GM21723 (cell line): ENCODE data around the gene CENPP.
"Not testable (repeated sequence)": the region's sequence is repeated elsewhere in the genome, so short reads cannot be mapped to it uniquely, and the experiment has no call there.

Experiments used
- ATAC-seq: cut with Tn5 transposase; IDR thresholded peaks from one replicate; pipeline ENCODE4 v1.9.1; 2021; ENCODE audit warnings: mild to moderate bottlenecking, moderate library complexity; ENCODE audit not compliant: unreplicated experiment

CENPP gene

DNA sequence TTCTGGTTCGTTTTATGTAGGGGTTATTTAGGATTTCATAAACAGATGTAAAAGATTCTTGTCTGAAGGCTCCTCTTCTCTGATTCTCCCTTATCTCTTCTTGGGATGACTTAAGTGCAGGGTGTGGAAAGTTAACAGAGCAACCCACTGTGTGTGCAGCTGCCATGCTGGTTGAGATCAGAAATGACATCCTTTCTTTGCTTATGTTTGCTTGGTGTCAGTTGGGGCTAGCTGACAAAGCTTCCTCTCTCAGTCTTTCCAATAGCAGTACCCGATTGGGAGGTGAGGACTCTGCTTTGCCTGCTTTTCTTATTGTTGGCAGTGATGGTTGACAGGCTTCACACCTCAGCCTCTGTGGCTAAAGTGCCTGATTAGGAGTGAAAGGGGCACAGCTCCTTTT lies 52.1 kb downstream of the CENPP start:
- ATAC-seq, result no peak

GRCh38 chr9:92378865-92379560 lies 53.3 kb downstream of the CENPP start:
- no peak for ATAC-seq

GRCh38 chr9:92380603-92381002 lies 54.9 kb downstream of the CENPP start:
- ATAC-seq, result no peak

- ATAC-seq, result no peak
Measured at GRCh38 chr9:92381775-92382174, 56.0 kb downstream of the CENPP start.

DNA sequence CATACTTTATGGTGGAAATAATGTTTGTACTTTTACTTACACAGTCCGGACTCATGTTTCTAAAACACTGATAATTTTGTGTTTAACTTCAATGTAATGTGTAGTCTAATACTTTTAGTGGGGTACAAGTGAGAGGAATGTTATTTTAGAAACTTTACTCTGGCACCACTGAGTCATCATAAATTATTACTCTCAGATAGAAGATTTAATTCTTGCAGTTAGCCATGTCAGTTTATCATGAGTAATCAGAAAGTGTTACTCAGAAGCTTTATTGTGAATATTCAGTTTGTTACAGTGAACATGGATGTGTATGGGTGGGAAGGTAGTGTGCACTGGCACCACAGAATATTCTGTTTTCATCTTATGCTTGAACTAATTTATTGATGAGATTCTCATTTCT lies 58.6 kb downstream of the CENPP start:
- no peak for ATAC-seq

DNA sequence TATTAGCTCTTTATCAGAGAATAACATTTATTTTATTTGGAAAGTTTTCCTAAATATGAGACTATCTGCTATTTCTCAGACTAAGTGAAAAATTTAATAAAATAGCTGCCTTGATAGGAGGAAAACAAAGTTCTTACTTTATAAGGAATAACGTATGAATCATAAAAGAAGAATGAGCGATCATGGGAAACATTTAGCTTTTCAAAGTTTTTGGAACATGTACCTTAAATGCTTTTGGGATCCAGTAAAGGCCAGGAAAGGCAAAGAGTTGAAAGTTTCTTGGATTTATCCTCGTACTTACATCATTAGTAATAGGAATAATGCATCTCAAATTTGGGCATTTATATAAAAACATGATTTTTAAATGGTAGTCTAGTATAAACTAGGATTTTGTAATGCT lies 59.2 kb downstream of the CENPP start:
- no peak for ATAC-seq

GRCh38 chr9:92385477-92385876 lies 59.7 kb downstream of the CENPP start:
- ATAC-seq, result no peak

- ATAC-seq, result no peak
Measured at GRCh38 chr9:92385953-92386352, 60.2 kb downstream of the CENPP start.

- no peak for ATAC-seq
Measured at GRCh38 chr9:92392690-92393089, 66.9 kb downstream of the CENPP start.

GRCh38 chr9:92393686-92394085 lies 67.9 kb downstream of the CENPP start:
- no peak for ATAC-seq

DNA sequence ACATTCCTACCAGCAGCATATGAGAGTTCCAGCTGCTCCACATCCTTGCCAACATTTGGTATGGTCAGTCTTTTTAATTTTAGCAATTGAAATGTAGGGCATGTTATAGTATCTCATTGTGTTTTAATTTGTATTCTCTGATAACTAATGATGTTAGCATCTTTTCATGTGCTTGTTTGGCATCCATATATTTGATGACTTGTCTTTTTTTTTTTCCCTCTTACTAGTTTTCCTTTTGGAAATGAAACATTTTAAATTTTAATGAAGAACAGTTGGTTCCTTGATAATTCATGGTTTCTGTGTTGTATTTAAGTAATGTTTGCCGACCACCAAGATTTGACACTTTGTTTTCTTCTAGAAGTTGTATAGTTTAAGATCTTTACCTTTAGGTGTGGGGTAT lies 69.9 kb downstream of the CENPP start:
- ATAC-seq, result no peak

- no peak for ATAC-seq
Measured at GRCh38 chr9:92397853-92398252, 72.1 kb downstream of the CENPP start.

DNA sequence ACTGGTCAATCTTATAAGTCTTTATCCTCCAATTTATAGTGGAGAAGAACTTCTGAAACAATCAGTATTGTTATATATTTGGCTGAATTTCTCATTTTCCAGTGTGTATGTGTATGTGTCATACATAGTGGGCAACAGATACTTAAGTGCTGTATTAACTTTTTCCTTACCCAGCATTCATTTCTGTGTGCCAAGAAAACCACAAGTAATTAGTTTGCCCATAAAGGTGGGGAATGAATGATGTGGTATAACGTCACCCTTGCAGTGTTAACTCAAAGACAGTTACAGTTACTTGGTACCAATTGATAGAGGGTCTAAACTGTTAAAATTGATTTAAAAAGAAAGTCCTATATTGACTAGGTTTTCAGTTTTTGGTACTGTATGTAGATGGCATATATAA lies 76.6 kb downstream of the CENPP start:
- ATAC-seq, result no peak

GRCh38 chr9:92402826-92403745 lies 77.3 kb downstream of the CENPP start:
- no peak for ATAC-seq

- no peak for ATAC-seq
Measured at GRCh38 chr9:92404042-92404836, 78.5 kb downstream of the CENPP start, which contains the start of gene OGN. Gene OGN, minus strand, starts transcription at chr9:92404578. Its CDS starts 1,171 bp downstream, at chr9:92403407.

DNA sequence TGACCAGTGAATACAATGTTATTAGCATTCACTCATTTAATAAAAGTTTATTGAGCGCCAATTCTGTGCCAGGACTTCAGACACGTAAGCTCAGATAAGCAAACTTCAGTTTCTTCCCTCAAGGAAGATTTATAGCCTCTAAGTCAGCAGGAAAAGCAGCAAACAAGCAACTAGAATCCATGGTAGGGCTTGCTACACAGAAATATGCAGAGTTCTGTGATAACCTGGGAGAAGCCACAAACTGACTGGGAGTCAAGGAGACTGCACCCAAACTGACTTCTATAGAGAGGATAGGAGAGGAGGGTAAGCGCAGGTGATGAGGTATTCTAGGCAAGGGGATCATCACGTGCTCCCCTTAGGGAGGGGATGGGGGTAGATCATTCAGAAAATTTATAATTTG lies 80.1 kb downstream of the CENPP start:
- no peak for ATAC-seq

DNA sequence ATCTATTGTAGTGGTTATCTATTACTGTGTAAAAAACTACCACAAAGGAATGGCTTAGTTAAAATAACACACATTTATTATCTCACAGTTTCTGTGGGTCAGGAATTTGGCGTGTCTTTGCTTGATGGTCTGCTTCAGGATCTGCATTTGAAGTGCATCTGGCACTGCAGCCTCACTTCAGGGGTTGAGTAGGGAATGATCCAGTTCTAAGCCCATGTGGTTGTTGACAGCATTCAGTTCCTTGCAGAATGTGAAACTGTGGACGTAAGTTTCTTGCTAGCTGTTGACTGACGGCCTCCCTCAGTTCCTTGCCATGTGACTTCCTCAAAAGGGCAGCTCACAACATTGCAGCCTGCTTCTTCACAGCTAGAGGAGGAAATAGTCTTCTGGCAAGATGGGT lies 80.7 kb downstream of the CENPP start:
- peak; percentile 55 for ATAC-seq

DNA sequence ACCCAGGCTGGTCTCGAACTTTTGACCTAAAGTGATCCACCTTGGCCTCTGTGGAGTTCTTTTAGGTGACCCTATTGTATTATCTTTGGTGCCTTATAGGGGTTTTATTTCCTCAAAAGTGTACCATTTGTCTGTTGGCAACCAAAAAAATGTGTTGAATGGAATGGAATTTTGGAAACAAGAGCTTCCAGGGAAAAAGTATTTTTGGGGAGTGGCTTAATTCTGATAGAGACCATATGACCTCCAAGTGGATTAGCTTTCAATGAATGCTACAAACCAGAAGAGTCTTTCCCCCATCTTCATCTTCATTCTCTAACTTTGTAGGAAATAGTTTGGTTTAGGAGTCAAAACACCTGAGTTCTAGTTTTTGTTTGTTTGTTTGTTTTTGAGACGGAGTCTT lies 82.1 kb downstream of the CENPP start:
- ATAC-seq, result no peak

DNA sequence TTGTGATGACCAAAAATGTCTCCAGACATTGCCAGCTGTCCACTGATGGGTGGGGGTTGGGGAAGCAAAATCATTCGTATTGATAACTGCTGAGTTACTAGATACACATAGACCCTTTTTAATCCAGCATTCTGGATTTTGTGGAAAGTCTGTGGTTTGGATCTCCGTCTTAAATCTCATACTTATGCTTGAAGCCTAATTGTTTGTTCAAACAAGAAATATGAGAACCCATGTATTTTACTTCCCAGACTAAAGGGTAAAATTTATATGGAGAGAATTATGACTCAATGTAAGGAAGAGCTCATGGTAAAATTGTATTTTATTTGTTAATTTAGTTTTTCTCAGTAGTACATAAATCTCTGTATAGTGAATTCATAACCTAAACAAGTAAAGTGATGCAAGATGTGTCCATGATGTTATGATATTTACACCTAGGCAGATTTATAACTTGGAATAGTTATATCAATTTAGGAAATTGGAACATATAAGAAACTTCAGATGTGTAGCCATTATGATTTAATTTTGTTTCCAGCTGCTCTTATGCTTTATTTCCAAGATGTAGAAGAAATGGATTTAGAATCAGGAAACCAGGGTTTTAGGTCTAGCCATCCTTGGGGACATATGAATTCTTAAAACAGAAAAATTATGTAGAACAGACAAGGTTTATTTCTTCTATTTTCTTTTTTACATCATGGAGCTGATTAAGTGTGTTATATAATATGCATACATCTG lies 83.2 kb downstream of the CENPP start:
- ATAC-seq, result no peak

GRCh38 chr9:92411157-92411556 lies 85.4 kb downstream of the CENPP start:
- not testable (repeated sequence) for ATAC-seq

DNA sequence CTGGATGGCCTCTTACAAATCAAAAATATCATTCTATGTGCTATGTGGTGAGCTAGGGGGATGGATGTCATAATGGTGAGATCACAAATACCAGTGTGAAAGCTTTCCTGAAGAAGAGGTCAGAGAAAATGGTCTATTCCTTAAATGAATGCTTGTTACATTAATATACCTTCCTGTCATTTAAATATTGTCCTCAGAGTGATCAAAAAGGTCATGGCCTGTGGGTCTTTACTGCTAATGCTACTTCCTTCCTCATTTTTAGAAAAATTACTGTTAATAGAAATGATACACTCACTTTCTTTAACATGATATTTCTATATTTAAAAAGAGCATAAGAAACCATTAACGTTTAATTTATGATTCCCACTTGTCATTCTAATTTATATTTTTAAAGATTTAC lies 88.8 kb downstream of the CENPP start:
- no peak for ATAC-seq
